Body of pancreas (tissue), 4 donors: Measurements from ENCODE around the gene BNIPL. TPM values are rescaled to one million over a fixed set of nuclear protein-coding genes. Genes with fewer than 3 reads are reported as not detected.

Experiments
- ATAC-seq: fragments of 150-250 bp; one replicate; pipeline ENCODE4 v1.9.1; 2016
- DNase-seq, 4 donors: peaks; one replicate each; pipeline ENCODE4 v3.0.0-alpha.2; 2019
- H3K27ac ChIP-seq, 4 donors: fragments of 200-600 bp; sonication (generic); 1 replicate in 3 of 4; 2 replicates in 1 of 4; pipeline versions ENCODE4 v1.5.1 to v1.6.1; 2016 to 2019; ENCODE audit warnings: mild to moderate bottlenecking in 1 of 4, mixed read lengths in 1 of 4, moderate library complexity in 1 of 4
- H3K27me3 ChIP-seq, 2 donors: fragments of 200-600 bp; sonication (generic); one replicate each; pipeline ENCODE4 v1.6.0; 2016; ENCODE audit warnings: mild to moderate bottlenecking in 1 of 2
- H3K36me3 ChIP-seq, 2 donors: fragments of 200-600 bp; sonication (generic); replicated peaks in 1 of 2; 2 replicates each; pipeline ENCODE4 v1.5.1; 2016; ENCODE audit warnings: low read depth in 2 of 2; ENCODE audit not compliant: insufficient read depth in 1 of 2
- H3K4me1 ChIP-seq: fragments of 200-600 bp; sonication (generic); one replicate; pipeline ENCODE4 v1.6.0; 2016
- H3K4me3 ChIP-seq, 2 donors: fragments of 200-600 bp; sonication (generic); 1 replicate in 1 of 2; 2 replicates in 1 of 2; pipeline ENCODE4 v1.5.1; 2016 to 2019
- H3K9me3 ChIP-seq, 3 donors: fragments of 200-600 bp; sonication (generic); 1 replicate in 2 of 3; 2 replicates in 1 of 3; pipeline ENCODE4 v1.5.1; 2016
- POLR2A ChIP-seq, 3 donors: fragments of 450-650 bp; IDR thresholded peaks; one replicate each; pipeline ENCODE4 v1.6.1; 2016; ENCODE audit warnings: antibody characterized with exemption in 3 of 3, mild to moderate bottlenecking in 2 of 3
- WGBS, 2 donors: methylation state at CpG; one replicate each; pipeline ENCODE4 v1.1.5; 2017; 5-methylcytosine and 5-hydroxymethylcytosine counted together
- intact Hi-C: fragments of 100-400 bp; cut with DNase I; formaldehyde crosslinking; loops from one replicate; pipeline ENCODE4 v1.15.1; 2023
- total RNA-seq, 2 donors: library from RNA; depleted of rRNA; stranded (reverse); fragments of >200 nt; gene quantifications; one replicate each; pipeline ENCODE4 v1.1.0, GENCODE V29; 2016
- TF ChIP-seq, protein P1 (sequence below), 7 experiments: fragments of 450-650 bp in 4 of 7; fragments of 200-600 bp in 3 of 7; sonication (generic) in 3 of 7; IDR thresholded peaks; one replicate each; pipeline ENCODE4 v1.5.1; 2016 to 2019; ENCODE audit warnings: antibody characterized with exemption in 7 of 7

BNIPL gene
- total RNA-seq, 2 donors from 2014 or later = 0.26 TPM; not detected in 1

DNA sequence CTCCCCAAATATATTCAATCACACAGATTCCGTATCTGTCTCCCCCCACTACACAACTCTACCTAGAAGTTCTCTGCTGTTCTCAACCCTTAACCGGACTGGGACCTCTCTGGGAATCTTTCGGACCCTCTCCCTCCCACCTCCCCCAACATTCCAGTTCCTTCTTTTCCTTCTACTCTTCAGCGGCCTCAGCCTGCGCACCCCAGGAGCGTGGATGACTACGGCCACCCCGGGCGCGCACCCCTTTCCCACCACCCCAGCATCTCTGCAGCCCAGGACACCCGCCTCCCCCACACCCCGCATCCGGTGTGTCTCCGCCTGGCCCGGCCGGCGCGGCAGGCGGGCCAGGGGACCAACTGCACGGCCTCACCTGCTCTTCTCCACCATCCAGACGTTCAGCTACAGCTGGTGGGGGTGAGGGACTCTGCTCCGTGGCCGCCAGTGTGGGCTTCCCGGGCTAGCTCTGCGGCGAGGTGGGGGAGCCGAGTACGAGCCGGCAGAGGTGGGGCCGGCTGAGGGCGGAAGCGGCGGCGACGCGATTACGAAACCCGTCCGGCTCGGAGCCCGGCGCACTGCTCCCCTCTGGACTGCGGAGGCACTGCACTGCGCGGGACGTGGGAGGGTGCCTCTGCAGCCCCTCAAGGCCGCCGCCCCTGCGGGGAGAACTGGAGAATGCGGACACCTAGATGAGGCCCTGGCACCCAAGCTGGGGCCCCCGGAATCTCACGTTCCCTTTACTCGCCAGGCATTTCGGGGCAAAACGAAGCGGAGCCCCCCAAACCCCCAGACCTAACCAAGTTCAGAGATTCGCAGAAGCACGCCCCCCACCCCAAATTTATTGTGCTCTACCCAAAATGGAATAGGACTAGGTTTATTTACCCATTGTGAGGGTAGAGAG, 23.0 kb downstream of the BNIPL start, which contains the start of gene CDC42SE1:
Gene CDC42SE1 (minus strand): TSS at position 514 of the 898 bp plus-strand sequence. CDS start 3,892 bp downstream, outside the sequence.
- intact Hi-C loops = no loop called here
- WGBS, 2 donors = 0 to 1% methylated on average over 33 to 58 of the region's 58 CpGs
- peak; percentile 92 for ATAC-seq

DNA sequence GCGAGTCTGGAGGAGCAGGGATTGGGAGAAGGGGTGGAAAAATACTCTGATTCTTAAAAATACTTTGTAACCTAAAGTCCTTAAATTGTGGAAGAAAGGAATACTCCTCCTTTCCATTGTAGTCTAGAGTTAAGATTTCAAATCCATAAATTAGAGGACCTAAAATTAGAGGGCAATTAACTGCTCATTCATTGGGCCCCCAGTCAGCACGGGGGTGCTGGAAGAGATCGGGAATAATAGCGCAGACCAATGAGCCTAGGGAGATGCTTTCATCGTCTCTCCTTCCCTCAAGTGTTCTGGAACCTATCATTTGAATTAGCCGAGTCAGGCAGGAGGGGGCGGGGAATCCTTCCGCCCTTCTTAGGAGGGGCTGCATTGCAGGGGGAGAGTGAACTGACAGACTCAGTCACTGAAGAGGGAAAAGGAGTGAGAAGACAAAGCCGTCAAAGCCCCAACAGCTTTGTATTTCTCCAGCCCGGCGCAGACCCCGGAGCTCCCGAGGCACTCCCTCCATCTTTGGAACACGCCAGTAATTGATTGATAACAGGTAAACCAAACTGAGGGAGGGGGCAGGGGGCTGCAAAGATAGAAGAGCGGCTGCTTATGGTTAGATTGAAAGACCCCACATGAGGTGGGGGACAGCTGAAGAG, 23.7 kb downstream of the BNIPL start, which contains the start of gene MLLT11:
Gene MLLT11 (plus strand): TSS at position 391 of the 650 bp plus-strand sequence. CDS start 6,828 bp downstream, outside the sequence.
- ATAC-seq = peak; percentile 22
- intact Hi-C loops = no loop called here
- Histone ChIP-seq H3K4me1 (peaks cover 35% of the 10 kb centered on the region), H3K27me3 (no peaks in the 10 kb centered on the region), H3K9me3 (no peaks in the 10 kb centered on the region), H3K4me3 (peak within 1 kb of the TSS; percentile 29 to 97), H3K27ac (peak within 1 kb of the TSS; percentile 79 to 97 (median 89)), H3K36me3 (peaks cover 0 to 4% of the 10 kb centered on the region in 2 donors)
- TF ChIP-seq, protein P1, sequence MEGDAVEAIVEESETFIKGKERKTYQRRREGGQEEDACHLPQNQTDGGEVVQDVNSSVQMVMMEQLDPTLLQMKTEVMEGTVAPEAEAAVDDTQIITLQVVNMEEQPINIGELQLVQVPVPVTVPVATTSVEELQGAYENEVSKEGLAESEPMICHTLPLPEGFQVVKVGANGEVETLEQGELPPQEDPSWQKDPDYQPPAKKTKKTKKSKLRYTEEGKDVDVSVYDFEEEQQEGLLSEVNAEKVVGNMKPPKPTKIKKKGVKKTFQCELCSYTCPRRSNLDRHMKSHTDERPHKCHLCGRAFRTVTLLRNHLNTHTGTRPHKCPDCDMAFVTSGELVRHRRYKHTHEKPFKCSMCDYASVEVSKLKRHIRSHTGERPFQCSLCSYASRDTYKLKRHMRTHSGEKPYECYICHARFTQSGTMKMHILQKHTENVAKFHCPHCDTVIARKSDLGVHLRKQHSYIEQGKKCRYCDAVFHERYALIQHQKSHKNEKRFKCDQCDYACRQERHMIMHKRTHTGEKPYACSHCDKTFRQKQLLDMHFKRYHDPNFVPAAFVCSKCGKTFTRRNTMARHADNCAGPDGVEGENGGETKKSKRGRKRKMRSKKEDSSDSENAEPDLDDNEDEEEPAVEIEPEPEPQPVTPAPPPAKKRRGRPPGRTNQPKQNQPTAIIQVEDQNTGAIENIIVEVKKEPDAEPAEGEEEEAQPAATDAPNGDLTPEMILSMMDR (IDR thresholded peaks at IDR 0.05) = no peak
- TF ChIP-seq POLR2A (IDR thresholded peaks at IDR 0.05) = no peak
- peak in 2 of 4 donors; percentile 16 to 31 for DNase-seq
- 9 to 15% methylated on average over 13 to 15 of the region's 15 CpGs for WGBS, 2 donors

More for the DNA sequence above, 23.0 kb downstream of the BNIPL start, which contains the start of gene CDC42SE1:
- peaks cover 35% of the 10 kb centered on the region for H3K4me1 ChIP-seq
- TF ChIP-seq, protein P1 (IDR thresholded peaks at IDR 0.05) = peak; percentile 62 to 91 (median 85)
- peak; percentile 69 to 92 (median 88) for TF ChIP-seq POLR2A (IDR thresholded peaks at IDR 0.05)
- H3K9me3 ChIP-seq = no peaks in the 10 kb centered on the region
- H3K27me3 ChIP-seq = no peaks in the 10 kb centered on the region
- H3K27ac ChIP-seq = peak within 1 kb of the TSS; percentile 79 to 97 (median 89)
- H3K36me3 ChIP-seq = peaks cover 0 to 8% of the 10 kb centered on the region in 2 donors
- DNase-seq = peak; percentile 79 to 82 (median 81)
- H3K4me3 ChIP-seq = peak within 1 kb of the TSS; percentile 29 to 97

DNA sequence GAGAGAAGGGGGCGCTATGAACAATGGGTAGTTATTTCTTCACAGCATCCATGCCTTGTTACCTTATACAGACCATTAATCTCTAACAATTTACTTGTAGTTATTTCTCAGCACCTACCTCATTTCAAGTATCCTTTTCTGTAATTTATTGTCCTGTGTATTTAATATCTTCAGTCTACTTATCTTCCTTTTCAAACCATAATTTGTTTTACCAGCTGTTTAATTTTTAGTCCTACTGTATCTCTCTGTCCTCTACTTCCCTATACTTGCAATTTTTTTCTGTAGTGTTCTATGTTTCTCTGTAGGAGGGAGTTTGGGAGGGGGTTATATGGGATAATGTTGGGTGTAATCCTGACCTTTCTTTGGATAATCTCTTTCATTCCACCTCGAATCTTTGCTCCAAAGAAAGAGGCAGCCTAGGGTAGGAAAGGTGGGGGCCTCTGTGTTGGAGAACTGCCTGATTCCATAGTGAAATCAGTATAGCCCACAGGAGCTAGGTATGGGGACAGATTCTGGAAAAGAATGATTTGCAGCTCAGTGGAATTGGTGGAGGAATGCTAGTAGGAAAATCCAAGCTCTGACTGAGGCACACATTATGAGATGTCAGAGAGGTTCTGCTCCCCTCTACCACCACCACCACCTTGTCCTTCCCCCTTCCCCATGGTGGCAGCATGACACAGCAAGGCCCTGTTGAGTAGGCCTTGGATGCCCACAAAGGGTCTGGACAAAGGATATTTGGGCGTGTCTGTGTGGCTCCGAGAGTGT, 24.5 kb downstream of the BNIPL start:
- Histone ChIP-seq H3K27ac (peak overlapping the region in 1 of 4 donors; percentile 97), H3K9me3 (no peaks in the 10 kb centered on the region), H3K27me3 (no peaks in the 10 kb centered on the region), H3K4me1 (peaks cover 34% of the 10 kb centered on the region), H3K4me3 (no peak overlapping the region), H3K36me3 (no peaks in the 10 kb centered on the region)
- ATAC-seq = no peak
- no peak for DNase-seq
- intact Hi-C loops = no loop called here
- 65 to 71% methylated on average over 4 of the region's 4 CpGs for WGBS, 2 donors
- TF ChIP-seq, protein P1 (IDR thresholded peaks at IDR 0.05) = no peak
- TF ChIP-seq POLR2A (IDR thresholded peaks at IDR 0.05) = no peak

DNA sequence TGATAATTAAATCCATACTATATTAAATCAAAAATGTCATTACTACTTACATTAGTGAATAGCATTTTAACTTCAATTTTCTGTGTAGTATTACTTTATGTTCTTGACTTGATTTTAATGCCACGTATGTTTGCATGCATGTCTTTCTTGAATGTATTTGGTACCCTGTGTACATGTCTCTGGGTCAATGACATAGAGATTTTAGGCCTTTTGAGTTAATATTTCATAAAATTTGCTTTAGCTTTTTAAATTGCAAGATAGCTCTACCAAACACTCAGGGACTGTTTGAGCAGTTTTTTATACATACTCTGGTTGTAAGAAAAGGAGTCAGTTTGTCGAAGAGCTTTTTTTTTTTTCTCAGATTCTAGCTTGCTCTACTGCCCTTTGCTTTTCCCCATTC, 25.3 kb downstream of the BNIPL start:
- 84 to 87% methylated on average over 2 of the region's 2 CpGs for WGBS, 2 donors
- Histone ChIP-seq H3K4me3 (no peak overlapping the region), H3K9me3 (no peaks in the 10 kb centered on the region), H3K27me3 (no peaks in the 10 kb centered on the region), H3K36me3 (no peaks in the 10 kb centered on the region), H3K4me1 (peaks cover 26% of the 10 kb centered on the region), H3K27ac (no peak overlapping the region)
- no peak for TF ChIP-seq POLR2A (IDR thresholded peaks at IDR 0.05)
- TF ChIP-seq, protein P1 (IDR thresholded peaks at IDR 0.05) = no peak
- DNase-seq (no peak), ATAC-seq (no peak)
- intact Hi-C loops = no loop called here
